ENCODE measurements around the gene HIVEP1. TPM values are rescaled to one million over a fixed set of nuclear protein-coding genes. Genes with fewer than 3 reads are reported as not detected.

The HIVEP1 gene
- total and polyA plus RNA-seq, 2 of the 8 experiments (the other 6 are each of a cell fraction or from before 2014, with no cell fraction given), result 22.6 to 23.1 TPM

- TF ChIP-seq KDM4A (IDR thresholded peaks at IDR 0.05; ENCODE audit: low read depth, low read length, severe bottlenecking) (peak; percentile 79), PHF8 (conservative IDR thresholded peaks at IDR 0.05; ENCODE audit: low read depth, low read length) (peak; percentile 41; the same call in 1 of the 2 replicates), SAP30 (IDR thresholded peaks at IDR 0.05; ENCODE audit: insufficient read depth, insufficient replicate concordance, low read length) (no peak)
These were observed 3.5 kb upstream of the HIVEP1 start (continued) for GRCh38 chr6:12008366-12009179.
